Lower leg skin (tissue), 3 donors: ENCODE data around the gene ADD2.

Source experiments
- CTCF ChIP-seq, 3 donors: fragments of 450-650 bp; IDR thresholded peaks; one replicate each; pipeline ENCODE4 v1.5.1; 2016; ENCODE audit warnings: antibody characterized with exemption in 3 of 3, mild to moderate bottlenecking in 3 of 3, moderate library complexity in 2 of 3
- POLR2A ChIP-seq, 2 donors: fragments of 450-650 bp; IDR thresholded peaks; one replicate each; pipeline ENCODE4 v1.6.1; 2016 to 2017; ENCODE audit warnings: antibody characterized with exemption in 2 of 2, mild to moderate bottlenecking in 1 of 2, moderate library complexity in 1 of 2

GRCh38 chr2:70641263-70641784 is 126.7 kb downstream of the ADD2 start:
- TF ChIP-seq CTCF (IDR thresholded peaks at IDR 0.05), result no peak
- TF ChIP-seq POLR2A (IDR thresholded peaks at IDR 0.05), result no peak
